ENCODE results near the gene NETO1.

NETO1 gene

DNA sequence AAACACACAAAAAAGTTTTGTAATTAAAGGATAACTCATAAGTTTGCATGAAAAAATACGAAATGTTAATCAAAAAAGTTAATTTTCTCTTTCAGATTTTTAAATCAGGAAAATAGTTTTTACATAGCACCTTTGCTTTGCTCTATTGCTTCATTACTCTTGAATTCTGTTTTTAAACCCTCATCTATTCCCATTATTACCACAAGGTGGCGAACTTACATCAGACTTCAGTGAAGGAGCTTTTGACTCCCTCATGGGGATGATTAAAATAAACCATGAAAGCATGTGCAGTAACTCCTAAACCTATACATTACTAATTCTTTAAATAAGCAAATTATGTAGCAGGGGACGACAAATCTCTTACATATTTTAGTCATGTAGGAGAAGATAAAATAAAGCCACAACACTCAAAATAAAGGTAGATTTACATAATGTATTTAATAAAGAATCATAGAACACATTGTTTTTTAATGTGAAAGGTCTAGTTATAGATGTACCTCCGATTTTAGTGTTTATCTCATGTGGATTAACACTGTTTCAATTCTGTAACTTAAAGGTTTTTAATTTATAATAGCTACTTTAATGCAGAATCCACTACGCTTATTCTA lies 105.2 kb downstream of the NETO1 start:
- H3K4me3 ChIP-seq (ENCODE audit: low read depth, low read length), result no peak overlapping the region
- peak; percentile 25 for DNase-seq (ENCODE audit: low read depth)

DNA sequence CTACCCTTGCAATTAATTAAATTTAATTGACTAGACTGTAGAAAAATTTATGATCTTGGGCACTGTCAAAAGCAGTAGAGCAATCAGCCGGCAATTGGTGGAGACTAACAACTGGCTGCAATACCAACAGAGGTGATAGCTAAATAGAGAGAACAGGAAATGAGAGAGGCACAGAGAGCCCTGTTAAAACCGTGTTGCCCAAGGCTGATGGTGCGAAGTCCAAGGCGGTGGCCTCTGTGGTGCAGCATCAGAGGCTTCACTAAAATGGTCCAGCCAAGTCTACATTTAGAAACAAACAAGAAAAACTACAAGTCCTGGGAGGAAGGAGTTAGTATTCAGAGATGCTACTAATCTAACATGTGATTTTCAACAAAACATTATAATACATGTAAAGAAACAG lies 115.6 kb downstream of the NETO1 start:
- H3K4me3 ChIP-seq (ENCODE audit: low read depth, low read length), result no peak overlapping the region
- no peak for DNase-seq (ENCODE audit: low read depth)

DNA sequence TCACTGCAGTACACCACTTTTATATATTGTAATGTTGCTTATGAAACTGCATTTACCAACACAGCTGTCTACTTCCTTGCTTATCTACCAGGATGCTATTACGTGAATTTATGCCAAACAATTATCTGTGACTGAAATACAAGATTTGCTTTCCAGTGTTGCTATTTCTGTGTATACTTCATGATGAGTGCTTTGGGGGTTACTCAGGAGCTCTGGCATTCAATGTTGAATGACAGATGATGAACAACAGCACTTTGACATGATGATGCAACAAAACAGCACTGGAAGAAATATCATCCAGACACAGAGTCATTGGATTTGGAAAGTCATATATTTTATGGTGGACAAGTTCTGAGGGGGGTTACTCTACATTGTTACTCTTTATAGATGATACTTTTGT lies 125.8 kb downstream of the NETO1 start:
- no peak for DNase-seq (ENCODE audit: low read depth)
- no peak overlapping the region for H3K4me3 ChIP-seq (ENCODE audit: low read depth, low read length)

DNA sequence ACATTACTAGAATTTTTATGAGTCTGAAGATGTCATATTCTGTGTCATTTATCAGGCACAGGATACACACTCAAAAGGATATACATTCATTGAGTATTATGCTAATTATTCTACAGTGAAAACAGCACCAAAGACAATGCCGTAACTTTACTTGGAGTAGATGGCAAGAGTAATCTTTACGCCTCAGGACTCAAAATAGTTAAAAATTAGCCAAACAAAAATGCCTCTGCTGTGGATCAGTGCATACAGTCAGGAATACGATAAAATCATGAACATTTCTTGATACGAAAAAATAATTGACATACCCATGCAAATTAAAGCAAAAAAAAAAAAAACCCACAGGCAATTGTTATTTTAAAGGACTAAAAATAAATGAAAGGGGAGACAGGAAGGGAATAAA lies 129.7 kb downstream of the NETO1 start:
- DNase-seq (ENCODE audit: low read depth), result no peak
- H3K4me3 ChIP-seq (ENCODE audit: low read depth, low read length), result no peak overlapping the region

DNA sequence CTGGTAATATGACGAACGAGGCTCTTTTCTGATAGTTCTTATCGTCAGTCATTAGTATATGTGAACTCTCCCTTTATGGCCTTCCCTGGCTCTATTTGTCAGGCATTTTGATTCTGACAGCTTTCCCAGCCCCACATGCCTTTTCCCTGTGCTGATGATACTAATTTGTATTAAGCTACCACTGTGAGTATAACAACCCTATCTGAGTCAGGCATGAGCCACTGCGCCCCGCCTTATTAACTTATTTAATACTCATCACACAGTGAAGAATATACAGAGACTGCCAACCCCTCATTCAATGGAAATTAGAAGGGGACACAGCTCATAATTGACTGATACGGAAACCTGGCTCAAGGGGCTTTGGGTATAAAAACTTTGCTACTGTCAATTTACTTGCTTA lies 140.0 kb downstream of the NETO1 start:
- no peak overlapping the region for H3K4me3 ChIP-seq (ENCODE audit: low read depth, low read length)
- DNase-seq (ENCODE audit: low read depth), result no peak

DNA sequence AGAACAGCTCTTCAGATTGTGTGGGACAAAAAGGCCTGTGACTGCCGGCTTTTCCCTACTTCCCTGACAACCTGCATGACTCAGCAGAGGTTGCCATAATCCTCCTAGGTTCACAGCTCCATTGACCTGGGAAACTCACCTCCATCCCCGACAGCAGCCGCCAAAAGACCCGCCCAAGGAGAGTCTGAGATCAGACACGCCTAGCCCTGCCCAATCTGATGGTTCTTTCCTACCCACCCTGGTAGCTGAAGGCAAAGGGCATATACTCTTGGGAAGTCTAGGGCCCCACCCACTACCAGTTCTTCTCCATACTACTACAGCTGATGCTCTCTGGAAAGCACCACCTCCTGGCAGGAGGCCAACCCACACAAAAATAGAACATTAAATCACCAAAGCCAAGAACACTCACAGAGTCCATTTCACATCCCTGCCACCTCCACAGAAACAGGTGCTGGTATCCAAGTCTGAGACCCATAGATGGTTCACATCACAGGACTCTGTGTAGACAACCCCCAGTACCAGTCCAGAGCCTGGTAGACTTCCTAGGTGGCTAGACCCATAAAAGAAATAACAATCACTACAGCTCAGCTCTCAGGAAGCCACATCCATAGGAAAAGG lies 140.6 kb downstream of the NETO1 start:
- no peak for DNase-seq (ENCODE audit: low read depth)
- H3K4me3 ChIP-seq (ENCODE audit: low read depth, low read length), result no peak overlapping the region

DNA sequence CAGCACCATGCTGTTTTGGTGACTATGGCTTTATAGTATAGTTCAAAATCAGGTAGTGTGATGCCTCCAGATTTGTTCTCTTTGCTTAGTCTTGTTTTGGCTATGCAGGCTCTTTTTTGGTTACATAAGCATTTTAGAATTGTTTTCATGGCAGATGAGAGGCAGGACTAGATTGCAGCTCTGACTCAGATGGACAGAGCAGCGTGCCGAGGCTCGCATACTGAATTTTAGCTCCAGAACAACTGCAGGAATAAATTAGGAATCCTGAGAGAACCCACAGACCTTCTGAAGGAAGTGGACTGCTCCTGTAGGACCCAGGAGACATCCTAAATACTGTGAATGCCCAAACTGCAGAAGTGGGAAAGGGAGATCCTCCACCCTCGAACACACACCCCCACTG lies 141.6 kb downstream of the NETO1 start:
- no peak for DNase-seq (ENCODE audit: low read depth)
- no peak overlapping the region for H3K4me3 ChIP-seq (ENCODE audit: low read depth, low read length)

DNA sequence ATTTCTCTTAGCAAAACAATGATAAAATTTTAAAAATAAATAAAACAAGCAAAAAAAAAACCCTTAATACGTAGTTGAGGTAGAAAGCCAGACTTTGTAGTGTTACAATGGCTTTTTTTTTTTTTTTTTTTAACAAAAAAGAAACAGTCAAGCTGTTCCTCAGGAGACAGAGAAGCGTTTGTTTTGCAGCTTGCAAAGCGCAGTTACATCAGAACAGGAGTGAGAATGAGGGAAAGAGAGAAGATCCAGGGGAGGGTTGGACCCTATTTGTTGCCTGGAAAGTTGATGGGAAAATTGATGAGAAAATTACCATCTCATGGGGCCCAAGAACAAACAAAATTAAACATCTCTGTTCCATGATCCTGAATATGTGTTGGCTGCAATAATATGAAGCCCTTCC lies 146.5 kb downstream of the NETO1 start:
- H3K4me3 ChIP-seq (ENCODE audit: low read depth, low read length), result no peak overlapping the region
- no peak for DNase-seq (ENCODE audit: low read depth)

DNA sequence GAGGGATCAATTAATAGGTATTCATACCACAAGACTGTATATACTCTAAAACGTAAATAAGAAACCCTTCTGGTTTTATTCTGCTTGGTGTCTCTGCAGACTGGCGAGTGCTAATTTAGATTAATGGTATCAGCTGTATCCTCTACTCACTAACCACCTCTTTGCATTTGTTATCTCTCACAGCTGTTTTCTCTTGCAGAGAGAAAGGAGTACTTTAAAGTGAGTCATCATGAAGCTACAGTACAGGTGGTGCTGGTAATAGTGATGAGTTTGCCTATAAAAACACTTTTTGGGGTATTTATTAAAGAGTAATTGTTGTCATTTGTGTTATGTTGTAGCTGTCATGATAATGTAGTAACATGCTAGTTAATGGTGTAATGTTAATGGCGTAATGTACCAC lies 147.7 kb downstream of the NETO1 start:
- H3K4me3 ChIP-seq (ENCODE audit: low read depth, low read length), result no peak overlapping the region
- DNase-seq (ENCODE audit: low read depth), result no peak

DNA sequence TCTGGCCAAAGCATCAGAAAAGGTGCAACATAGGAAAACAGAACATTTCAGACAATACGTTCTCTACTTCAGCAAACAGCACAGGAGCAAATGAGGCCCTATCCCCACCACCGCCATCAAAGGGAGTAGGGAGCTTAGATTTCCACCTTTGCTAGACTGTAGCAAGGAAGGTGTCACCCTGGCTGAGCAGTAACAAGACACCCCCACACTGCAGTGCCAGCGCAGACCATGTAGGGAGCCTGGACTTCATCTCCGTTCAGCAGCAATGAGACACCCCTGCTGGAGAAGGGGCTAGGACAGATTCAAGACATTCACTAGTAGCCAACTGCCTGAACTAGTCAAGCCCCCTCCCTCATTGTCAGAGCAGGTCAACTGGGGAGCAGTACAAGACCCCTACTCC lies 163.6 kb downstream of the NETO1 start:
- H3K4me3 ChIP-seq (ENCODE audit: low read depth, low read length), result no peak overlapping the region
- no peak for DNase-seq (ENCODE audit: low read depth)

DNA sequence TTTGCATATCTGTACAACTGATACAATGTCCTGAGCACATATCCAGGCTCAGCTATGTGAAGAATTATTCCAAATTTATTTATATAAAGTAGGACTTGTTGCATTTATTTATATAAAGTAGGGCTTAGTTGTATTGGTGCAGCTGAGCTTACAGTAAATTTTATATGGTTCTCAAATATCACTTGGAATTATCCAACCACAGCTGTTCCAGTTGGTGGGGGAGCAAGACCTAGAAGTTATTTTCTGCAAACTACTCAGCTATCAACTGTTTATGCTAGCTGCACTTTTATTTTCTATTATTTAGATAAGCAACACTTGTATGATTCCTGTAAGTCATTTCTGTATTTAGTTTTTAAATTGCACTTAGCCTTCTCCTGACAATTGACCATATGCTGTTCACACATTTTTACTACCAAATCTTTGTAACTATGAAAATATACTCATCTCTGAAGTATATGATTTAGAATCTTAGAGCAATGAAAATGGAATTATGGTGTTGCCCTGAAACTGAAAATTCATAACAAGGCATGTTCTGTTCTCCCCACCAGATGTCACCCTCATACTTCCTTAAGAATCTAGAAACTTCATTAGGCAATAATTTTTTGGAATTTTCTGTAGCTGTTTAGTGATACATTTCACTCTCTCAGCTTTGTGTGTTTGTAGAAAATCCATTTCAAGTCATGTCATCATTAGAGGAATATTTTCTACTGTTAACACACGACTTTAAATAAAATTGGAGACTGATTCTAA lies 166.7 kb downstream of the NETO1 start:
- H3K4me3 ChIP-seq (ENCODE audit: low read depth, low read length), result no peak overlapping the region
- no peak for DNase-seq (ENCODE audit: low read depth)

DNA sequence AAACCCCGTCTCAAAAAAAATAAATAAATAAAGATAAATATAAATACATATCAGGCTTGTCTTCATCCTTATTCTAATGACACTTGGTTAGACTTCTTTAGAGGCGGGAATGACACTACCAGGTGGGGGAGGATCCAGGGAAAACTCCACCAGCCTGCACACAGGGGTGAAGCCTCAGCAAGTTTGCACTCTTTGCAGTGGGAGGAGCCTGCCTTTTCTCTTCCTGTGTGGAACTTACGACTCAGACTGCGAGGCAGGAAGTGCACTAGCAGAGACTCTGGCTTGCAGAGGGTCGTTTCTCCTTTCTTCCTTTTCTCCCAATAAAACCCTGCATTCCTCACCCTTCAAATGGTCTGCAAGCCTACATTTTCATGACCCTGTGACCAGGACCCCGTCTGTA lies 170.1 kb downstream of the NETO1 start:
- no peak overlapping the region for H3K4me3 ChIP-seq (ENCODE audit: low read depth, low read length)
- no peak for DNase-seq (ENCODE audit: low read depth)

DNA sequence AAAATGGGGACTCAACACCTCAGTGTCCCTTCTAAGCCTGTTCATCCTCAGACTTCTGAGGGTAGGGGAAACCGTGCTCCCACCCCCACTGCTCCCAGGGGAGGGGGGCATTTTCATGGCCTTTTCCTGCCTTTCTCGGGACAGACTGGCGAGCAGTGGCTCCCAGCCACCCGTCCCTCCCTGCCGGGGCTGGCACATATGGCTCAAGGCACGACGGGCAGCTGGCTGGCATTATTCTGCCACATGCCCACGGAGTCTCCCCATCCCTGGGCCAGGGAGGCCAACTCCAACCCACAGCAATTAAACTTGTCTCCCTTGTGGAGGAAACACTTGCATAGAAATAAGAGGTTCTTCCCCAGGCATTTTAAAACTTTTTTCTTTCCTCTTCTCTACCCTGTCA lies 175.2 kb downstream of the NETO1 start:
- H3K4me3 ChIP-seq (ENCODE audit: low read depth, low read length), result no peak overlapping the region
- DNase-seq (ENCODE audit: low read depth), result no peak

Data from skeletal muscle cell (primary cell).